NCI-H526 (cell line): ENCODE results near the gene DOLPP1.
A peak's percentile ranks its signal among the peaks of the same experiment; 100 is the strongest.
"Not testable (repeated sequence)": the region's sequence is repeated elsewhere in the genome, so short reads cannot be mapped to it uniquely, and the experiment has no call there.

Source experiments
- DNase-seq, 2 experiments: peaks; one replicate each; lab custom pipeline; 2025; lab: John Stamatoyannopoulos, UW

DOLPP1 gene

GRCh38 chr9:129111528-129112151 is 30.7 kb downstream of the DOLPP1 start:
- DNase-seq: peak in 1 of 2 experiments; percentile 25

GRCh38 chr9:129112526-129112925 is 31.6 kb downstream of the DOLPP1 start:
- not testable (repeated sequence) for DNase-seq

- no peak for DNase-seq
Observed at GRCh38 chr9:129113645-129114304, 32.9 kb downstream of the DOLPP1 start.

- DNase-seq: no peak
Observed at GRCh38 chr9:129118799-129119198, 37.9 kb downstream of the DOLPP1 start.

GRCh38 chr9:129121483-129121882 is 40.6 kb downstream of the DOLPP1 start:
- DNase-seq: no peak

- no peak for DNase-seq
Observed at GRCh38 chr9:129122133-129122532, 41.2 kb downstream of the DOLPP1 start.

GRCh38 chr9:129122976-129123375 is 42.1 kb downstream of the DOLPP1 start:
- not testable (repeated sequence) for DNase-seq

- DNase-seq: no peak
Observed at GRCh38 chr9:129124506-129125069, 43.7 kb downstream of the DOLPP1 start.

GRCh38 chr9:129125478-129125877 is 44.6 kb downstream of the DOLPP1 start:
- no peak for DNase-seq

GRCh38 chr9:129126749-129127618 is 46.1 kb downstream of the DOLPP1 start:
- peak in 1 of 2 experiments; percentile 12 for DNase-seq

- DNase-seq: no peak
Observed at GRCh38 chr9:129128689-129129088, 47.8 kb downstream of the DOLPP1 start.

GRCh38 chr9:129130271-129130670 is 49.4 kb downstream of the DOLPP1 start:
- DNase-seq: not testable (repeated sequence)

GRCh38 chr9:129130791-129131190 is 49.9 kb downstream of the DOLPP1 start:
- no peak for DNase-seq

GRCh38 chr9:129131300-129132145 is 50.6 kb downstream of the DOLPP1 start:
- peak; percentile 19 to 55 for DNase-seq

- no peak for DNase-seq
Observed at GRCh38 chr9:129133082-129133481, 52.2 kb downstream of the DOLPP1 start.

- DNase-seq: no peak
Observed at GRCh38 chr9:129135476-129135875, 54.6 kb downstream of the DOLPP1 start.

- no peak for DNase-seq
Observed at GRCh38 chr9:129136446-129137035, 55.6 kb downstream of the DOLPP1 start.

- no peak for DNase-seq
Observed at GRCh38 chr9:129137292-129138143, 56.6 kb downstream of the DOLPP1 start.

GRCh38 chr9:129138144-129138462 is 57.2 kb downstream of the DOLPP1 start:
- DNase-seq: no peak
